Caco-2 (cell line): ENCODE results near the gene CDON. TPM values are rescaled to one million over a fixed set of nuclear protein-coding genes. Genes with fewer than 3 reads are reported as not detected.
A peak's percentile ranks its signal among the peaks of the same experiment; 100 is the strongest.

Experiments used
- BruUV-seq: library from RNA; stranded (reverse); fragments of 400-500 nt; replicated peaks from 2 replicates; lab custom pipeline; 2021; lab: Mats Ljungman, UMichigan
- CTCF ChIA-PET: fragments of 300-600 bp; sonication (Branson Sonifier 250); formaldehyde crosslinking; loops from one replicate; lab custom pipeline; 2022; ENCODE audit warnings: antibody characterized with exemption; lab: Charles Lee
- POLR2A ChIA-PET: fragments of 300-600 bp; sonication (Branson Sonifier 250); formaldehyde crosslinking; loops from one replicate; lab custom pipeline; 2022; ENCODE audit warnings: antibody characterized with exemption; lab: Charles Lee
- DNase-seq, 2 experiments: peaks; one replicate each; pipeline versions ENCODE4 v3.0.0 to v3.0.0-alpha.2; 2020 to 2022
- H3K27me3 ChIP-seq: replicated peaks from 2 replicates; pipeline ENCODE4 v1.6.0; 2011; ENCODE audit warnings: low read length; ENCODE audit not compliant: control insufficient read depth, insufficient read depth
- H3K36me3 ChIP-seq: 2 replicates; pipeline ENCODE4 v1.5.1; 2011; ENCODE audit warnings: low read length; ENCODE audit not compliant: control insufficient read depth, insufficient read depth
- H3K4me1 ChIP-seq: fragments of 250-450 bp; sonication (Bioruptor Pico); 2 replicates; pipeline ENCODE4 v1.5.1; 2020; ENCODE audit warnings: mild to moderate bottlenecking
- H3K4me3 ChIP-seq: 2 replicates; pipeline ENCODE4 v1.5.1; 2011; ENCODE audit warnings: low read depth, mild to moderate bottlenecking, control low read depth, low read length
- H3K9me3 ChIP-seq: fragments of 250-450 bp; sonication (Bioruptor Pico); 2 replicates; pipeline ENCODE4 v1.5.1; 2020; ENCODE audit warnings: mild to moderate bottlenecking, moderate library complexity
- H3K27ac Mint-ChIP-seq: one replicate; pipeline ENCODE4 v1.8.0; 2022; ENCODE audit warnings: mixed read lengths; ENCODE audit not compliant: unreplicated experiment
- H3K27me3 Mint-ChIP-seq: one replicate; pipeline ENCODE4 v1.8.0; 2022; ENCODE audit warnings: mixed read lengths; ENCODE audit not compliant: insufficient read depth, unreplicated experiment
- H3K36me3 Mint-ChIP-seq: one replicate; pipeline ENCODE4 v1.8.0; 2022; ENCODE audit warnings: mild to moderate bottlenecking, mixed read lengths; ENCODE audit not compliant: insufficient read depth, unreplicated experiment
- H3K4me1 Mint-ChIP-seq: one replicate; pipeline ENCODE4 v1.8.0; 2022; ENCODE audit warnings: low read depth, mixed read lengths; ENCODE audit not compliant: unreplicated experiment
- H3K4me3 Mint-ChIP-seq: one replicate; pipeline ENCODE4 v1.8.0; 2022; ENCODE audit warnings: mild to moderate bottlenecking, moderate library complexity, mixed read lengths; ENCODE audit not compliant: unreplicated experiment
- H3K9me3 Mint-ChIP-seq: one replicate; pipeline ENCODE4 v1.8.0; 2022; ENCODE audit warnings: mixed read lengths; ENCODE audit not compliant: unreplicated experiment
- CTCF ChIP-seq, 2 experiments: fragments of 200-600 bp in 1 of 2; IDR thresholded peaks; 1 replicate in 1 of 2; 2 replicates in 1 of 2; pipeline versions ENCODE4 v1.5.1 to v1.8.0; 2011 to 2022; ENCODE audit warnings: antibody characterized with exemption in 1 of 2, control low read depth in 1 of 2, inconsistent platforms in 1 of 2, low read depth in 1 of 2, low read length in 1 of 2, mild to moderate bottlenecking in 1 of 2, moderate library complexity in 1 of 2; ENCODE audit not compliant: insufficient read depth in 1 of 2, severe bottlenecking in 1 of 2, unreplicated experiment in 1 of 2
- intact Hi-C: fragments of 100-400 bp; cut with micrococcal nuclease; formaldehyde crosslinking; loops from one replicate; pipeline ENCODE4 v1.10.0; 2022; ENCODE audit not compliant: unreplicated experiment
- total RNA-seq: library from RNA; stranded (reverse); gene quantifications from 2 replicates; pipeline ENCODE4 v1.2.3, GENCODE V29; 2022

The CDON gene
- total RNA-seq, 1 experiment from 2014 or later: 6.8 TPM

- H3K4me1 Mint-ChIP-seq: no peaks in the 10 kb centered on the region
- ChIA-PET CTCF (interaction anchor here (1.1 to 1.6 kb wide), 2 partner anchors 139 to 271 kb away, joined by 8 to 10 read pairs; partner anchors contain the start of gene CDON), POLR2A (no interaction called here)
- H3K36me3 Mint-ChIP-seq: no peaks in the 10 kb centered on the region
- H3K9me3 Mint-ChIP-seq: no peaks in the 10 kb centered on the region
- Histone ChIP-seq H3K27me3 (0 out of 2 replicates have a peak, but pooled peaks cover 2% of the 10 kb centered on the region), H3K36me3 (no peaks in the 10 kb centered on the region), H3K4me3 (no peak overlapping the region), H3K9me3 (no peaks in the 10 kb centered on the region), H3K4me1 (no peaks in the 10 kb centered on the region)
- H3K4me3 Mint-ChIP-seq: no peak overlapping the region
- intact Hi-C loops: loop anchor here (1.0 to 5.0 kb wide), 5 partner anchors 138 to 344 kb away; partner anchors contain the start of genes FOXRED1 and SRPRA
- TF ChIP-seq CTCF (IDR thresholded peaks at IDR 0.05; ENCODE audit: insufficient read depth in 1 of 2, low read depth in 1 of 2, low read length in 1 of 2, severe bottlenecking in 1 of 2, unreplicated experiment in 1 of 2): peak; percentile 95 to 98
- H3K27ac Mint-ChIP-seq: no peak overlapping the region
- BruUV-seq: no TSS peak
- peak; percentile 79 to 84 for DNase-seq
- peaks cover 14% of the 10 kb centered on the region for H3K27me3 Mint-ChIP-seq
Observed at GRCh38 chr11:125923012-125923579, 139.6 kb downstream of the CDON start.

- CTCF ChIA-PET: interaction anchor here (1.6 kb wide), 1 partner anchor 141 kb away, joined by 5 read pairs; the partner anchor contains the start of gene CDON
- Mint-ChIP-seq H3K9me3 (no peaks in the 10 kb centered on the region), H3K4me1 (no peaks in the 10 kb centered on the region), H3K27ac (no peak overlapping the region), H3K27me3 (peaks cover 13% of the 10 kb centered on the region), H3K36me3 (no peaks in the 10 kb centered on the region), H3K4me3 (no peak overlapping the region)
- no peaks in the 10 kb centered on the region for H3K9me3 ChIP-seq
- no peak for DNase-seq
- BruUV-seq: no TSS peak
- no peaks in the 10 kb centered on the region for H3K36me3 ChIP-seq
- no peak overlapping the region for H3K4me3 ChIP-seq
- 0 out of 2 replicates have a peak, but pooled peaks cover 2% of the 10 kb centered on the region for H3K27me3 ChIP-seq
- H3K4me1 ChIP-seq: no peaks in the 10 kb centered on the region
- POLR2A ChIA-PET: no interaction called here
- intact Hi-C loops: loop anchor here (5.0 kb wide), 2 partner anchors 220 to 345 kb away; partner anchors contain the start of genes FOXRED1 and SRPRA
- TF ChIP-seq CTCF (IDR thresholded peaks at IDR 0.05; ENCODE audit: insufficient read depth in 1 of 2, low read depth in 1 of 2, low read length in 1 of 2, severe bottlenecking in 1 of 2, unreplicated experiment in 1 of 2): no peak
Observed at GRCh38 chr11:125922156-125922555, 140.5 kb downstream of the CDON start.

GRCh38 chr11:125921042-125921441, 141.6 kb downstream of the CDON start:
- DNase-seq: no peak
- Histone ChIP-seq H3K4me3 (no peak overlapping the region), H3K4me1 (no peaks in the 10 kb centered on the region), H3K36me3 (no peaks in the 10 kb centered on the region), H3K9me3 (no peaks in the 10 kb centered on the region), H3K27me3 (peaks cover 4% of the 10 kb centered on the region)
- no peaks in the 10 kb centered on the region for H3K9me3 Mint-ChIP-seq
- peaks cover 12% of the 10 kb centered on the region for H3K27me3 Mint-ChIP-seq
- no peak for TF ChIP-seq CTCF (IDR thresholded peaks at IDR 0.05; ENCODE audit: insufficient read depth in 1 of 2, low read depth in 1 of 2, low read length in 1 of 2, severe bottlenecking in 1 of 2, unreplicated experiment in 1 of 2)
- H3K27ac Mint-ChIP-seq: no peak overlapping the region
- H3K36me3 Mint-ChIP-seq: no peaks in the 10 kb centered on the region
- POLR2A ChIA-PET: no interaction called here
- no peak overlapping the region for H3K4me3 Mint-ChIP-seq
- CTCF ChIA-PET: interaction anchor here (0.8 to 1.6 kb wide), 3 partner anchors 141 to 273 kb away, joined by 3 to 5 read pairs (median 3); partner anchors contain the start of gene CDON
- BruUV-seq: no TSS peak
- no peaks in the 10 kb centered on the region for H3K4me1 Mint-ChIP-seq
- intact Hi-C loops: loop anchor here (5.0 kb wide), 2 partner anchors 221 to 346 kb away; partner anchors contain the start of genes FOXRED1 and SRPRA
